BE2C (cell line): ENCODE results near the gene MBD2.
"Not testable (repeated sequence)": the region's sequence is repeated elsewhere in the genome, so short reads cannot be mapped to it uniquely, and the experiment has no call there.

Experiments
- DNase-seq: peaks from one replicate; pipeline ENCODE4 v3.0.0-alpha.2; 2020
- H3K27me3 ChIP-seq: fragments of 250-450 bp; sonication (Bioruptor Pico); 2 replicates; pipeline ENCODE4 v1.5.1; 2020; ENCODE audit warnings: mild to moderate bottlenecking
- H3K36me3 ChIP-seq: fragments of 250-450 bp; sonication (Bioruptor Pico); 2 replicates; pipeline ENCODE4 v1.5.1; 2020; ENCODE audit warnings: mild to moderate bottlenecking
- H3K4me1 ChIP-seq: fragments of 250-450 bp; sonication (Bioruptor Pico); 2 replicates; pipeline ENCODE4 v1.5.1; 2020
- H3K4me3 ChIP-seq: 2 replicates; pipeline ENCODE4 v1.5.1; 2011; ENCODE audit warnings: low read depth, low read length
- H3K9me3 ChIP-seq: fragments of 250-450 bp; sonication (Bioruptor Pico); 2 replicates; pipeline ENCODE4 v1.5.1; 2020
- TF ChIP-seq, protein P1 (sequence below): IDR thresholded peaks from 2 replicates; pipeline ENCODE4 v1.5.1; 2012; ENCODE audit warnings: mild to moderate bottlenecking, low read depth, low read length

MBD2 gene

GRCh38 chr18:54261894-54262293 lies 37.4 kb upstream of the MBD2 start:
- DNase-seq = no peak
- Histone ChIP-seq H3K4me1 (no peaks in the 10 kb centered on the region), H3K36me3 (no peaks in the 10 kb centered on the region), H3K27me3 (no peaks in the 10 kb centered on the region), H3K9me3 (no peaks in the 10 kb centered on the region), H3K4me3 (no peak overlapping the region)
- TF ChIP-seq, protein P1, sequence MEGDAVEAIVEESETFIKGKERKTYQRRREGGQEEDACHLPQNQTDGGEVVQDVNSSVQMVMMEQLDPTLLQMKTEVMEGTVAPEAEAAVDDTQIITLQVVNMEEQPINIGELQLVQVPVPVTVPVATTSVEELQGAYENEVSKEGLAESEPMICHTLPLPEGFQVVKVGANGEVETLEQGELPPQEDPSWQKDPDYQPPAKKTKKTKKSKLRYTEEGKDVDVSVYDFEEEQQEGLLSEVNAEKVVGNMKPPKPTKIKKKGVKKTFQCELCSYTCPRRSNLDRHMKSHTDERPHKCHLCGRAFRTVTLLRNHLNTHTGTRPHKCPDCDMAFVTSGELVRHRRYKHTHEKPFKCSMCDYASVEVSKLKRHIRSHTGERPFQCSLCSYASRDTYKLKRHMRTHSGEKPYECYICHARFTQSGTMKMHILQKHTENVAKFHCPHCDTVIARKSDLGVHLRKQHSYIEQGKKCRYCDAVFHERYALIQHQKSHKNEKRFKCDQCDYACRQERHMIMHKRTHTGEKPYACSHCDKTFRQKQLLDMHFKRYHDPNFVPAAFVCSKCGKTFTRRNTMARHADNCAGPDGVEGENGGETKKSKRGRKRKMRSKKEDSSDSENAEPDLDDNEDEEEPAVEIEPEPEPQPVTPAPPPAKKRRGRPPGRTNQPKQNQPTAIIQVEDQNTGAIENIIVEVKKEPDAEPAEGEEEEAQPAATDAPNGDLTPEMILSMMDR = no peak

DNA sequence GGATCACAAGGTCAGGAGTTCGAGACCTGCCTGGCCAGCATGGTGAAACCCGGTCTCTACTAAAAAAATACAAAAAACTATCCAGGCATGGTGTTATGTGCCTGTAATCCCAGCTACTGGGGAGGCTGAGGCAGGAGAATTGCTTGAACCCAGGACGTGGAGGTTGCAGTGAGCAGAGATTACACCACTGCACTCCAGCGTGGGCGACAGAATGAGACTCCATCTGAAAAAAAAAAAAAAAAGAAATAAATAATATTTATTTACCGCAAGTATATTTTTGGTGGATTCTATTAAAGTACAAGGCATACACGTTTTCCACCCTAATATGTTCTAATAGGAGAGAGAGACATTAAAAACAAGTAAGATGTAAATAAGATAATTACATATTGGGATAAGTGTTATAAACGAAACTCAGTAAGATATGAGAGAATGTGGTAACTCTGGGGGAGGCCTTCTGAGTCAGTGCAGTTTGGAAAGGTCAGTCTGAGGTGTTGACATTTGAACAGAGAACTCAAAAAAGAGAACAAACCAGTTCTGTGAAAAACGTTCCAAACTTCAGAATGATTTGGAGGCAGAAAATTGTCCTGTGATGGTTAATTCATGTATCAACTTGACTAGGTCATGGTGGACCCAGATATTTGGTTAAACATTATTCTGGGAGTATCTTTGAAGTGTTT lies 36.1 kb upstream of the MBD2 start:
- no peak overlapping the region for H3K4me3 ChIP-seq
- no peak for DNase-seq
- no peaks in the 10 kb centered on the region for H3K4me1 ChIP-seq
- no peaks in the 10 kb centered on the region for H3K27me3 ChIP-seq
- H3K9me3 ChIP-seq = no peaks in the 10 kb centered on the region
- no peaks in the 10 kb centered on the region for H3K36me3 ChIP-seq
- TF ChIP-seq, protein P1 = no peak

DNA sequence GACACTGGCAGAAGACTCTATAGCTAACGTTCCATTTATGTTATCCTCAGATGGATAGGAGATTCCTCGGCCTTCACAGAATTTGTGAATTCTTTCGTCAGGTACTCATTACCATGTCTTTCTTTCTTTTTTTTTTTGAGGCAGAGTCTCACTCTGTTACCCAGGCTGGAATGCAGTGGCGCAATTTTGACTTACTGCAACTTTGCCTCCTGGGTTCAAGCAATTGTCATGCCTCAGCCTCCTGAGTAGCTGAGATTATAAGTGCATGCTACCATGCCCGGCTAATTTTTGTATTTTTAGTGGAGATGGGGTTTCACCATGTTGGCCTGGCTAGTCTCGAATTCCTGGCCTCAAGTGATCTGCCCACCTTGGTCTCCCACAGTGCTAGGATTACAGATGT lies 33.3 kb upstream of the MBD2 start:
- H3K9me3 ChIP-seq, H3K27me3 ChIP-seq, H3K4me1 ChIP-seq, H3K36me3 ChIP-seq, H3K4me3 ChIP-seq, DNase-seq: not testable (repeated sequence)

- Histone ChIP-seq H3K4me3 (no peak overlapping the region), H3K4me1 (no peaks in the 10 kb centered on the region), H3K36me3 (no peaks in the 10 kb centered on the region), H3K9me3 (no peaks in the 10 kb centered on the region), H3K27me3 (no peaks in the 10 kb centered on the region)
- DNase-seq = no peak
- TF ChIP-seq, protein P1 = no peak
Observed at GRCh38 chr18:54257015-54257414, 32.5 kb upstream of the MBD2 start.

GRCh38 chr18:54255141-54255540 lies 30.7 kb upstream of the MBD2 start:
- TF ChIP-seq, protein P1 = no peak

DNA sequence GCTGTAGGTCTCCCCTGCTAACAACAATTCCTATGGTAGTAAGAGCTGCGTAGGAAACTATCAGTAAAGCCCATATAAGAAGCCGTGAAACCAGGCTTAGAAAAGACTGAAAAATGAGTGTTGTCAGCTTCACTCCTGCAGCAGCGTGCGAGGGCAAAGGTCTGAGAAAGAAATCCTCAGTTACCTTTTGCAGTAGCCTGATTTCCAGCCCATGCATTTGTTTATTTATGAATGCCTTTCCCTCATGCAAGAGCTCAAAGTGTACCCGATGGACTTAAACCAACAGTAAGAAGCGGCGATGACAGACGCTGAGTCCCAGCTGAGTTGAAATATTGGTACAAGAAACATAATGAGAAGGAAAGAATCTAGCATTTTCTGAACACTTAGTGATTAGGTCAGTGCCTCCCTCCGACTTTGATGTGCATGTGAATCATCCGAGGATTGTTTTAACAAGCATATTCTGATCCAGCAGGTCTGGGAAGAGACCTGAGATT lies 29.8 kb upstream of the MBD2 start:
- H3K4me1 ChIP-seq = no peaks in the 10 kb centered on the region
- no peak for DNase-seq
- TF ChIP-seq, protein P1 = no peak
- H3K27me3 ChIP-seq = no peaks in the 10 kb centered on the region
- H3K9me3 ChIP-seq = no peaks in the 10 kb centered on the region
- no peak overlapping the region for H3K4me3 ChIP-seq
- H3K36me3 ChIP-seq = no peaks in the 10 kb centered on the region

More at GRCh38 chr18:54255141-54255540, 30.7 kb upstream of the MBD2 start:
- Histone ChIP-seq H3K4me3 (no peak overlapping the region), H3K9me3 (no peaks in the 10 kb centered on the region), H3K4me1 (no peaks in the 10 kb centered on the region), H3K27me3 (no peaks in the 10 kb centered on the region), H3K36me3 (no peaks in the 10 kb centered on the region)
- DNase-seq = no peak
